Gastrocnemius medialis (tissue), 4 donors: ENCODE measurements around the gene ZNF556. TPM values are rescaled to one million over a fixed set of nuclear protein-coding genes. Genes with fewer than 3 reads are reported as not detected.
A peak's percentile ranks its signal among the peaks of the same experiment; 100 is the strongest.

ENCODE experiments used
- ATAC-seq, 2 donors: fragments of 150-250 bp; one replicate each; pipeline ENCODE4 v1.9.1; 2016
- DNase-seq, 2 donors: peaks; one replicate each; pipeline ENCODE4 v3.0.0-alpha.2; 2019
- H3K27ac ChIP-seq, 4 donors: fragments of 200-600 bp; sonication (generic); 1 replicate in 1 of 4; 2 replicates in 3 of 4; pipeline ENCODE4 v1.5.1; 2016 to 2018; ENCODE audit warnings: mild to moderate bottlenecking in 2 of 4, moderate library complexity in 1 of 4
- H3K27me3 ChIP-seq, 3 donors: fragments of 200-600 bp; sonication (generic) in 2 of 3; 1 replicate in 1 of 3; 2 replicates in 2 of 3; pipeline versions ENCODE4 v1.5.1 to v1.6.0; 2016 to 2019; ENCODE audit warnings: mild to moderate bottlenecking in 1 of 3, moderate library complexity in 1 of 3
- H3K36me3 ChIP-seq, 2 donors: fragments of 200-600 bp; sonication (generic) in 1 of 2; one replicate each; pipeline ENCODE4 v1.5.1; 2017 to 2018
- H3K4me1 ChIP-seq, 2 donors: fragments of 200-600 bp; sonication (generic) in 1 of 2; one replicate each; pipeline ENCODE4 v1.5.1; 2016 to 2017; ENCODE audit warnings: mild to moderate bottlenecking in 2 of 2
- H3K4me3 ChIP-seq, 4 donors: fragments of 200-600 bp; sonication (generic) in 3 of 4; 1 replicate in 1 of 4; 2 replicates in 3 of 4; pipeline ENCODE4 v1.5.1; 2016 to 2019; ENCODE audit warnings: mild to moderate bottlenecking in 2 of 4
- H3K9me3 ChIP-seq, 3 donors: fragments of 200-600 bp; sonication (generic) in 2 of 3; 1 replicate in 1 of 3; 2 replicates in 2 of 3; pipeline ENCODE4 v1.5.1; 2016 to 2019
- CTCF ChIP-seq, 5 experiments: fragments of 450-650 bp in 3 of 5; fragments of 200-600 bp in 2 of 5; sonication (generic) in 2 of 5; IDR thresholded peaks in 4 of 5; conservative IDR thresholded peaks in 1 of 5; 1 replicate in 4 of 5; 2 replicates in 1 of 5; pipeline ENCODE4 v1.5.1; 2016 to 2019; ENCODE audit warnings: antibody characterized with exemption in 5 of 5, mild to moderate bottlenecking in 3 of 5, moderate library complexity in 3 of 5
- POLR2A ChIP-seq, 2 donors: fragments of 450-650 bp; IDR thresholded peaks; one replicate each; pipeline ENCODE4 v1.6.1; 2017; ENCODE audit warnings: antibody characterized with exemption in 2 of 2, mild to moderate bottlenecking in 2 of 2, moderate library complexity in 2 of 2
- in situ Hi-C, 4 donors: fragments of 200-750 bp; cut with MboI; loops; one replicate each; pipeline versions ENCODE4 v1.15.0 to v1.8.0; 2017; ENCODE audit warnings: low sequenced_read_pairs in 4 of 4
- intact Hi-C: fragments of 100-400 bp; cut with DNase I; formaldehyde crosslinking; loops from one replicate; pipeline ENCODE4 v1.15.1; 2023; ENCODE audit warnings: low total_unique reads
- total RNA-seq, 4 donors: library from RNA; depleted of rRNA; stranded (reverse); fragments of >200 nt; gene quantifications; one replicate each; pipeline versions ENCODE4 v1.1.0 to v1.2.3, GENCODE V29; 2016

ZNF556 gene
- total RNA-seq, 4 donors from 2014 or later, result 0.26 to 0.34 TPM; not detected in 2

- intact Hi-C loops, result no loop called here
- Histone ChIP-seq H3K4me3 (no peak overlapping the region), H3K27ac (peak overlapping the region in 3 of 4 donors; percentile 20 to 79 (median 77)), H3K36me3 (no peaks in the 10 kb centered on the region), H3K4me1 (peaks cover 16 to 29% of the 10 kb centered on the region in 2 donors), H3K9me3 (peaks cover 0 to 9% (median 0%) of the 10 kb centered on the region in 3 donors), H3K27me3 (no peaks in the 10 kb centered on the region)
- TF ChIP-seq POLR2A (IDR thresholded peaks at IDR 0.05), result no peak
- DNase-seq (no peak), ATAC-seq (no peak)
- in situ Hi-C loops, result no loop called here
Measured at GRCh38 chr19:2845107-2845506, 22.0 kb upstream of the ZNF556 start.

- peaks cover 0 to 12% of the 10 kb centered on the region in 2 donors for H3K36me3 ChIP-seq
- intact Hi-C loops, result loop anchor here (2.0 kb wide), 1 partner anchor 54 kb away; the partner anchor contains the start of gene ZNF57
- H3K4me1 ChIP-seq, result peaks cover 16 to 25% of the 10 kb centered on the region in 2 donors
- H3K27me3 ChIP-seq, result no peaks in the 10 kb centered on the region
- peak overlapping the region; percentile 36 to 79 (median 59) for H3K27ac ChIP-seq
- peaks cover 0 to 17% (median 0%) of the 10 kb centered on the region in 3 donors for H3K9me3 ChIP-seq
- peak overlapping the region in 1 of 4 donors; percentile 2 for H3K4me3 ChIP-seq
- peak; percentile 27 to 28 for DNase-seq
- no peak for TF ChIP-seq POLR2A (IDR thresholded peaks at IDR 0.05)
- TF ChIP-seq CTCF (IDR thresholded peaks at IDR 0.05 in 4 of 5, conservative IDR thresholded peaks at IDR 0.05 in 1 of 5), result no peak
- peak; percentile 70 to 72 for ATAC-seq
- in situ Hi-C loops, result no loop called here
Measured at GRCh38 chr19:2846180-2846894, 20.8 kb upstream of the ZNF556 start.

GRCh38 chr19:2847507-2847906 lies 19.6 kb upstream of the ZNF556 start:
- no peak for TF ChIP-seq POLR2A (IDR thresholded peaks at IDR 0.05)
- TF ChIP-seq CTCF (IDR thresholded peaks at IDR 0.05 in 4 of 5, conservative IDR thresholded peaks at IDR 0.05 in 1 of 5), result no peak
- Histone ChIP-seq H3K36me3 (peaks cover 4 to 24% of the 10 kb centered on the region in 2 donors), H3K27me3 (no peaks in the 10 kb centered on the region), H3K9me3 (peaks cover 0 to 29% (median 6%) of the 10 kb centered on the region in 3 donors), H3K4me3 (no peak overlapping the region), H3K4me1 (peaks cover 10 to 19% of the 10 kb centered on the region in 2 donors), H3K27ac (peak overlapping the region; percentile 36 to 79 (median 59))
- no peak for ATAC-seq
- no peak for DNase-seq
- intact Hi-C loops (loop anchor here (2.0 kb wide), 1 partner anchor 53 kb away; the partner anchor contains the start of gene ZNF57), in situ Hi-C loops (no loop called here)

GRCh38 chr19:2848616-2849015 lies 18.5 kb upstream of the ZNF556 start:
- Histone ChIP-seq H3K27me3 (no peaks in the 10 kb centered on the region), H3K36me3 (peaks cover 6 to 35% of the 10 kb centered on the region in 2 donors), H3K27ac (peak overlapping the region in 2 of 4 donors; percentile 14 to 79), H3K4me3 (no peak overlapping the region), H3K9me3 (peaks cover 0 to 40% (median 17%) of the 10 kb centered on the region in 3 donors), H3K4me1 (peaks cover 6 to 18% of the 10 kb centered on the region in 2 donors)
- DNase-seq (no peak), ATAC-seq (no peak)
- TF ChIP-seq CTCF (IDR thresholded peaks at IDR 0.05 in 4 of 5, conservative IDR thresholded peaks at IDR 0.05 in 1 of 5), result no peak
- TF ChIP-seq POLR2A (IDR thresholded peaks at IDR 0.05), result no peak
- in situ Hi-C loops, result no loop called here
- intact Hi-C loops, result no loop called here

- in situ Hi-C loops, result no loop called here
- intact Hi-C loops, result no loop called here
- Histone ChIP-seq H3K4me1 (peaks cover 6 to 16% of the 10 kb centered on the region in 2 donors), H3K9me3 (peaks cover 0 to 55% (median 22%) of the 10 kb centered on the region in 3 donors), H3K36me3 (peaks cover 9 to 53% of the 10 kb centered on the region in 2 donors), H3K27ac (no peak overlapping the region), H3K4me3 (no peak overlapping the region), H3K27me3 (no peaks in the 10 kb centered on the region)
- no peak for TF ChIP-seq POLR2A (IDR thresholded peaks at IDR 0.05)
- no peak for TF ChIP-seq CTCF (IDR thresholded peaks at IDR 0.05 in 4 of 5, conservative IDR thresholded peaks at IDR 0.05 in 1 of 5)
- DNase-seq (no peak), ATAC-seq (no peak)
Measured at GRCh38 chr19:2850256-2850925, 16.7 kb upstream of the ZNF556 start.
